ENCODE measurements around the gene PCCA.
A peak's percentile ranks its signal among the peaks of the same experiment; 100 is the strongest.

Gene PCCA

GRCh38 chr13:100506154-100506553 lies 417.3 kb downstream of the PCCA start:
- no peak overlapping the region for H3K27ac Mint-ChIP-seq
- no peak for TF ChIP-seq CTCF (IDR thresholded peaks at IDR 0.05)
- peaks cover 8% of the 10 kb centered on the region for H3K27me3 Mint-ChIP-seq (ENCODE audit: low read depth, poor library complexity)
- H3K9me3 Mint-ChIP-seq = peaks cover 9% of the 10 kb centered on the region
- peaks cover 59% of the 10 kb centered on the region for H3K4me1 Mint-ChIP-seq
- no peak for DNase-seq
- no peak overlapping the region for H3K4me3 Mint-ChIP-seq
- peaks cover 9% of the 10 kb centered on the region for H3K36me3 Mint-ChIP-seq (ENCODE audit: low read depth)

- TF ChIP-seq CTCF (IDR thresholded peaks at IDR 0.05) = no peak
- peaks cover 66% of the 10 kb centered on the region for H3K4me1 Mint-ChIP-seq
- H3K27ac Mint-ChIP-seq = no peak overlapping the region
- peaks cover 9% of the 10 kb centered on the region for H3K9me3 Mint-ChIP-seq
- DNase-seq = no peak
- H3K36me3 Mint-ChIP-seq (ENCODE audit: low read depth) = peaks cover 9% of the 10 kb centered on the region
- H3K4me3 Mint-ChIP-seq = no peak overlapping the region
- peaks cover 11% of the 10 kb centered on the region for H3K27me3 Mint-ChIP-seq (ENCODE audit: low read depth, poor library complexity)
These were observed 417.9 kb downstream of the PCCA start for GRCh38 chr13:100506600-100507422.

- TF ChIP-seq CTCF (IDR thresholded peaks at IDR 0.05) = no peak
- Mint-ChIP-seq H3K27me3 (ENCODE audit: low read depth, poor library complexity) (peaks cover 11% of the 10 kb centered on the region), H3K27ac (peak overlapping the region; percentile 60), H3K4me3 (no peak overlapping the region), H3K9me3 (peaks cover 9% of the 10 kb centered on the region), H3K36me3 (ENCODE audit: low read depth) (peaks cover 5% of the 10 kb centered on the region), H3K4me1 (peaks cover 70% of the 10 kb centered on the region)
- DNase-seq = peak; percentile 28
These were observed 419.6 kb downstream of the PCCA start for GRCh38 chr13:100508455-100508854.

GRCh38 chr13:100508996-100509395 lies 420.1 kb downstream of the PCCA start:
- TF ChIP-seq CTCF (IDR thresholded peaks at IDR 0.05) = no peak
- H3K27me3 Mint-ChIP-seq (ENCODE audit: low read depth, poor library complexity) = peaks cover 11% of the 10 kb centered on the region
- no peak for DNase-seq
- H3K9me3 Mint-ChIP-seq = peaks cover 9% of the 10 kb centered on the region
- H3K4me1 Mint-ChIP-seq = peaks cover 76% of the 10 kb centered on the region
- H3K4me3 Mint-ChIP-seq = peak overlapping the region; percentile 27
- peaks cover 5% of the 10 kb centered on the region for H3K36me3 Mint-ChIP-seq (ENCODE audit: low read depth)
- peak overlapping the region; percentile 60 for H3K27ac Mint-ChIP-seq

GRCh38 chr13:100510208-100510957 lies 421.5 kb downstream of the PCCA start:
- DNase-seq = no peak
- H3K27me3 Mint-ChIP-seq (ENCODE audit: low read depth, poor library complexity) = peaks cover 11% of the 10 kb centered on the region
- peaks cover 5% of the 10 kb centered on the region for H3K36me3 Mint-ChIP-seq (ENCODE audit: low read depth)
- peaks cover 86% of the 10 kb centered on the region for H3K4me1 Mint-ChIP-seq
- H3K4me3 Mint-ChIP-seq = no peak overlapping the region
- no peak for TF ChIP-seq CTCF (IDR thresholded peaks at IDR 0.05)
- H3K27ac Mint-ChIP-seq = no peak overlapping the region
- H3K9me3 Mint-ChIP-seq = peaks cover 9% of the 10 kb centered on the region
